HEK293T (cell line): ENCODE data around the gene PFKM.

Source experiments
- FOXA1 ChIP-seq: fragments of 450-650 bp; IDR thresholded peaks from 2 replicates; pipeline ENCODE4 v1.6.1; 2016; ENCODE audit warnings: mild to moderate bottlenecking
- FOXK2 ChIP-seq: fragments of 450-650 bp; IDR thresholded peaks from 2 replicates; pipeline ENCODE4 v1.6.1; 2016; ENCODE audit warnings: mild to moderate bottlenecking
- L3MBTL2 ChIP-seq: fragments of 450-650 bp; conservative IDR thresholded peaks from 2 replicates; pipeline ENCODE4 v1.6.1; 2016; ENCODE audit warnings: mild to moderate bottlenecking
- LEF1 ChIP-seq: fragments of 450-650 bp; IDR thresholded peaks from 2 replicates; pipeline ENCODE4 v1.6.1; 2017; ENCODE audit warnings: mild to moderate bottlenecking, borderline replicate concordance
- NFRKB ChIP-seq: fragments of 450-650 bp; IDR thresholded peaks from 2 replicates; pipeline ENCODE4 v1.6.1; 2016; ENCODE audit warnings: mild to moderate bottlenecking, moderate library complexity
- SUZ12 ChIP-seq: fragments of 450-650 bp; IDR thresholded peaks from 2 replicates; pipeline ENCODE4 v1.6.1; 2016; ENCODE audit warnings: mild to moderate bottlenecking
- TARDBP ChIP-seq: fragments of 450-650 bp; IDR thresholded peaks from 2 replicates; pipeline ENCODE4 v1.6.1; 2016

DNA sequence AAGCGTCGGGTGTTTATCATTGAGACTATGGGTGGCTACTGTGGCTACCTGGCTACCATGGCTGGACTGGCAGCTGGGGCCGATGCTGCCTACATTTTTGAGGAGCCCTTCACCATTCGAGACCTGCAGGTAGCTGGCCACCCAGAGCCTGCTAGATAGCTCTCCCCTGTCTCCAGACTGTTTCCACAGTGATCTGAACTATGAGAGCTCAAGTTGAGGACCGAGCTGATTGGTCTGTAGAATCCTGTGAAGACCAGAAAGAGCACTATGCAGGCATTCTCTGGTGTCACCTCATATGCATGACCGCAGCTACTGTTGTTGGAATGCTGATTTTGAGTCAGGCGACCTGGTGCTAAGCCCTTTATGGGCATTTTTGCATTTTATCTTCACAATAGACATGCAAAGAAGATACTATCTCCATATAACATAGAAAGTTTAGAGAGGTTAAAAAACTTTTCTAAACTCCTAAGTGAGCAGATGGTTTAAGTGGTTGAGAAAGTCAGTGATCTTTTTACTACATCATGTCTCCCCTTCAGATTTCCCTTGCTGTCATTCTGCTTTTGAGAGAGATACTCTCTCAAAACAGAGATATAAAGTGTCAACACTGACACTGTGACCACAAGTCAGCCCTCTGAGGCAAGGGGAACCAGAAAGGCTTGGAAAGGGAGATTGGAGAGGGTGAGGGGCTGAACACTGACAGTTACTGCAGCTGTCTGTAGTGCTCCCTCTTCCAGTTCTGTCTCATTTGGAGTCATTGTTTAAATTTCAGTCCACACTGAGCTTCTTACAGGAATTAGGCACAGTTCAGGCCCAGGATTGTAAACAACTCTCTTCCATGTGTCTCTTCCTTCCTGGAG lies 23.9 kb downstream of the PFKM start:
- TF ChIP-seq LEF1 (no peak), NFRKB (no peak), FOXK2 (no peak), L3MBTL2 (no peak), TARDBP (no peak), SUZ12 (no peak), FOXA1 (no peak)
